ENCODE results near the gene HYAL2.

- TF ChIP-seq EZH2phosphoT487 (IDR thresholded peaks at IDR 0.05; ENCODE audit: insufficient read depth, low read depth) (no peak), EZH2 (IDR thresholded peaks at IDR 0.05; ENCODE audit: insufficient read depth, poor library complexity, severe bottlenecking) (no peak)
Observed at GRCh38 chr3:50314816-50315215, 7.7 kb downstream of the HYAL2 start.

All from GM23248 (cell line).